OCI-LY7 (cell line): ENCODE measurements around the gene NKX2-1. TPM values are rescaled to one million over a fixed set of nuclear protein-coding genes. Genes with fewer than 3 reads are reported as not detected.

Experiments
- BruUV-seq: library from RNA; stranded (reverse); fragments of 400-500 nt; replicated peaks from 2 replicates; lab custom pipeline; 2021; lab: Mats Ljungman, UMichigan
- CTCF ChIA-PET: fragments of 300-600 bp; sonication (Branson Sonifier 250); formaldehyde crosslinking; loops from one replicate; lab custom pipeline; 2022; ENCODE audit warnings: antibody characterized with exemption; ENCODE audit not compliant: unreplicated experiment; lab: Charles Lee
- POLR2A ChIA-PET: fragments of 300-600 bp; sonication (Branson Sonifier 250); formaldehyde crosslinking; loops from one replicate; lab custom pipeline; 2022; ENCODE audit warnings: antibody characterized with exemption; lab: Charles Lee
- DNase-seq: peaks from one replicate; pipeline ENCODE4 v3.0.0-alpha.2; 2015; ENCODE audit warnings: low spot score
- H2AFZ ChIP-seq: fragments of 200-600 bp; sonication (generic), shearing (Covaris generic); 2 replicates; pipeline ENCODE4 v1.6.1; 2014; ENCODE audit warnings: mild to moderate bottlenecking, antibody characterized with exemption, low read length, moderate library complexity
- H3K27ac ChIP-seq: fragments of 200-600 bp; sonication (generic); 2 replicates; pipeline ENCODE4 v1.5.1; 2014; ENCODE audit warnings: mixed run types, low read depth, mild to moderate bottlenecking, moderate library complexity, low read length, inconsistent platforms; ENCODE audit not compliant: poor library complexity, severe bottlenecking
- H3K36me3 ChIP-seq: fragments of 200-600 bp; sonication (generic); 2 replicates; pipeline ENCODE4 v1.6.1; 2014; ENCODE audit warnings: mild to moderate bottlenecking, antibody characterized with exemption, low read length, moderate library complexity, mixed read lengths; ENCODE audit not compliant: insufficient read depth
- H3K4me1 ChIP-seq: fragments of 200-600 bp; sonication (generic); 2 replicates; pipeline ENCODE4 v1.5.1; 2014; ENCODE audit warnings: mild to moderate bottlenecking, low read length; ENCODE audit not compliant: insufficient read depth, poor library complexity, severe bottlenecking
- H3K4me2 ChIP-seq: fragments of 200-600 bp; sonication (generic); 2 replicates; pipeline ENCODE4 v1.6.1; 2014; ENCODE audit warnings: mild to moderate bottlenecking, low read length
- H3K4me3 ChIP-seq: fragments of 200-600 bp; sonication (generic); 2 replicates; pipeline ENCODE4 v1.5.1; 2014; ENCODE audit warnings: mild to moderate bottlenecking, low read depth, low read length; ENCODE audit not compliant: poor library complexity, severe bottlenecking
- H3K79me2 ChIP-seq: fragments of 200-600 bp; sonication (generic); 2 replicates; pipeline ENCODE4 v1.6.1; 2016; ENCODE audit warnings: low read depth, mild to moderate bottlenecking, low read length, moderate library complexity, mixed read lengths; ENCODE audit not compliant: insufficient read depth
- H3K9me2 ChIP-seq: fragments of 200-600 bp; sonication (generic); 2 replicates; pipeline ENCODE4 v1.6.1; 2016; ENCODE audit warnings: mild to moderate bottlenecking, low read length, mixed read lengths; ENCODE audit not compliant: insufficient read depth
- H3K9me3 ChIP-seq: fragments of 200-600 bp; sonication (generic); 2 replicates; pipeline ENCODE4 v1.6.1; 2014; ENCODE audit warnings: mild to moderate bottlenecking, mixed run types, low read length, mixed read lengths
- H4K20me1 ChIP-seq: fragments of 200-600 bp; sonication (generic); 2 replicates; pipeline ENCODE4 v1.6.1; 2014; ENCODE audit warnings: mild to moderate bottlenecking, antibody characterized with exemption, low read length, moderate library complexity, mixed read lengths; ENCODE audit not compliant: insufficient read depth
- CTCF ChIP-seq: fragments of 200-600 bp; sonication (generic); conservative IDR thresholded peaks from 2 replicates; pipeline ENCODE4 v1.5.1; 2014; ENCODE audit warnings: mild to moderate bottlenecking, antibody characterized with exemption, low read length, moderate library complexity, mixed read lengths
- EZH2phosphoT487 ChIP-seq: fragments of 200-600 bp; sonication (generic); IDR thresholded peaks from 2 replicates; pipeline ENCODE4 v1.6.1; 2018; ENCODE audit warnings: low read depth, borderline replicate concordance, mild to moderate bottlenecking, mixed run types, antibody characterized with exemption, low read length, moderate library complexity, mixed read lengths
- intact Hi-C: fragments of 100-400 bp; cut with micrococcal nuclease; formaldehyde crosslinking; loops from one replicate; pipeline ENCODE4 v1.10.0; 2022; ENCODE audit not compliant: unreplicated experiment
- total RNA-seq, 2 experiments: library from RNA; depleted of rRNA in 1 of 2; stranded (reverse); fragments of >200 nt in 1 of 2; shearing (Covaris generic) in 1 of 2; gene quantifications; 2 replicates each; pipeline ENCODE4 v1.2.3, GENCODE V29; 2014 to 2022

Gene NKX2-1
- total RNA-seq, 2 experiments from 2014 or later, result not detected

GRCh38 chr14:36510874-36511273, 9.2 kb downstream of the NKX2-1 start:
- no peaks in the 10 kb centered on the region for H4K20me1 ChIP-seq
- DNase-seq, result no peak
- no peak overlapping the region for H3K4me2 ChIP-seq
- intact Hi-C loops, result no loop called here
- H3K4me3 ChIP-seq, result no peak overlapping the region
- H3K79me2 ChIP-seq, result no peaks in the 10 kb centered on the region
- H3K36me3 ChIP-seq, result no peaks in the 10 kb centered on the region
- ChIA-PET CTCF (no interaction called here), POLR2A (interaction anchor here (0.9 kb wide), 1 partner anchor 45 kb away, joined by 3 read pairs; no protein-coding TSS in a partner anchor)
- BruUV-seq, result no TSS peak
- no peaks in the 10 kb centered on the region for H3K9me3 ChIP-seq
- H3K4me1 ChIP-seq, result no peaks in the 10 kb centered on the region
- no peak overlapping the region for H3K27ac ChIP-seq
- H3K9me2 ChIP-seq, result no peaks in the 10 kb centered on the region
- no peak for TF ChIP-seq CTCF
- no peak for TF ChIP-seq EZH2phosphoT487
- H2AFZ ChIP-seq, result no peak overlapping the region

DNA sequence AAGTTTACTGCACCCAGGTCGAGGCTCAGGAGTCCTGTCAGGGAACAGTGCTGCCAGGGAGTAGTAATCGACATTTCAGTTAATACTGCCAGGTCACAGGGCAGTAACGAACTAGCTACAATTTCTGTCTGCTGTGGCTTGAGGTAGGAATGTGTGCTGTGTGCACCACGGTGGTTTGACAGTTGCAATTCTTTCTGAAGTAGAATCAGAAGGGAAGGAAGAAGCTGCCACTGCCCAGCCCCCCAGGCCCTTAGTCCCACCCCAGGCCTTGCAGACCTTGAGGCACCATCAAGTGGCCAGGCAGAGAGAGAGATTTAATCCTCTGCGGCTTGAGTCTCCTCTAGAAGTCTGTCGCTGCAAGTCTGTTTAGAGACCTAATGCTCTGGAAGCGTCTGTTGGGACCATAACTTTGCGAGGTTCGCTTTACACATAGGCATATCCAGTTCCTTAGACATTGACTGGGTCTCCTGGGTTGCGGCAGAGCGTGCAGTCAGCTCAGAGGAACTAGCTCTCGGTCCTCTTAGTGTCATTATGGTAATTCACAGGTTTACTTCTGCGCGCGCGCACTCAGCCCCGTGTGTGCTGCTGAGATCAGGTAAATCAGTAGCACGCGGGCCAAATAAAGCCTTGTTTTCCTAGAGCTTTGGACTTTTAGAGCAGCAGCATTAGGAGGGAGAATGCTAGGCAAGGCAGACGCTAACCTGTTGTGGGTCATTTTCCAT, 9.8 kb downstream of the NKX2-1 start:
- intact Hi-C loops, result no loop called here
- H3K9me3 ChIP-seq, result no peaks in the 10 kb centered on the region
- POLR2A ChIA-PET, result interaction anchor here (0.9 kb wide), 1 partner anchor 45 kb away, joined by 3 read pairs; no protein-coding TSS in a partner anchor

More for the DNA sequence above, 9.8 kb downstream of the NKX2-1 start:
- Histone ChIP-seq H3K4me3 (no peak overlapping the region), H3K79me2 (no peaks in the 10 kb centered on the region), H3K4me2 (no peak overlapping the region), H2AFZ (no peak overlapping the region), H3K9me2 (no peaks in the 10 kb centered on the region), H3K36me3 (no peaks in the 10 kb centered on the region), H4K20me1 (no peaks in the 10 kb centered on the region), H3K4me1 (no peaks in the 10 kb centered on the region), H3K27ac (no peak overlapping the region)
- DNase-seq, result no peak
- CTCF ChIA-PET, result no interaction called here
- BruUV-seq, result no TSS peak
- TF ChIP-seq CTCF, result no peak
- no peak for TF ChIP-seq EZH2phosphoT487
